SK-N-SH treated with all-trans-retinoic acid at 6 μM for 48 hours (cell line): Measurements from ENCODE around the gene ANKRD44.

Experiments used
- TOX ChIP-seq: fragments of 250-450 bp; sonication (Bioruptor Pico); IDR thresholded peaks from 2 replicates; pipeline ENCODE4 v1.8.0; 2021; ENCODE audit warnings: mild to moderate bottlenecking, moderate library complexity, borderline replicate concordance
- ZFP3 ChIP-seq: fragments of 250-450 bp; sonication (Bioruptor Pico); IDR thresholded peaks from 2 replicates; pipeline ENCODE4 v1.5.0; 2020; ENCODE audit warnings: mild to moderate bottlenecking, moderate library complexity
- ZNF70 ChIP-seq: fragments of 450-650 bp; formaldehyde crosslinking; IDR thresholded peaks from 2 replicates; pipeline ENCODE4 v1.5.0; 2020; ENCODE audit warnings: mild to moderate bottlenecking, moderate library complexity

- TF ChIP-seq ZFP3 (CRISPR knock-in tag) = no peak
- TF ChIP-seq ZNF70 (CRISPR knock-in tag) = no peak
- TF ChIP-seq TOX (CRISPR knock-in tag) = no peak
These were observed 100.7 kb downstream of the ANKRD44 start for GRCh38 chr2:197209742-197210408.
